Measurements from ENCODE around the gene ACTL7A.
"Not testable (repeated sequence)": the region's sequence is repeated elsewhere in the genome, so short reads cannot be mapped to it uniquely, and the experiment has no call there.

The ACTL7A gene

GRCh38 chr9:108848296-108848695 is 13.8 kb upstream of the ACTL7A start:
- H3K4me1 ChIP-seq (ENCODE audit: control insufficient read depth, insufficient read depth, low read length); H3K27me3 ChIP-seq (ENCODE audit: control insufficient read depth in 1 of 2, insufficient read depth in 2 of 2, low read length in 2 of 2); H3K9ac ChIP-seq (ENCODE audit: low read length in 2 of 2); H3K9me3 ChIP-seq (ENCODE audit: control insufficient read depth in 2 of 2, low read length in 2 of 2); H3K36me3 ChIP-seq (ENCODE audit: control insufficient read depth in 2 of 2, insufficient read depth in 2 of 2, low read length in 2 of 2); H3K4me3 ChIP-seq (ENCODE audit: low read length in 2 of 2); H3K27ac ChIP-seq (ENCODE audit: low read length): not testable (repeated sequence)

DNA sequence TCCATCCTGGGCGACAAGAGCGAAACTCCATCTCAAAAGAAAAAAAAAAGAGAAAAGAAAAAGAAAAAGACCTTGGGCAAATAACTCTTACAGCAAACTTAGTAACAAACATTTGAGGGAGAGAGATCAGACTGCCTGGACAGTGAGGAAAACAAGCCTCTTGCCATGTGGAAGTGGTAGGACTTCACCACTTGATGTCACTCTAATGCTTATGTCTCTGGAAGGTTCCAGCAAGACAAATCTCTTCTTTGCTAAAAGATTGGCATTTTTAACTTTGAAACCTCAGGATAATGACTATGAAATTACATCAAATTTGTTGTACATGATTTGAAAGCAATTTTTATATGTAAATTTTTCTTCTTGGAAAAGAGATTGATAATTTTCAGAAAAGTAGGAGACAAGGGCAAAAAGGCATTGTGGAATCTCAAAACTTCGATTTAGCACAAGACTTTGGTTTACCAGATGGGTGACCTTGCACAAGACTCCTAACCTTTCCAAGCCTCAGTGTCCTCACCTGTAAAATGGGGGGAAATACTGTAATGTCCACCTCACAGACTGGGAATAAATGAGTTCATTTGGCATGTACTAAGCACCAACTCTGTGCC is 11.7 kb upstream of the ACTL7A start:
- H3K36me3 ChIP-seq (ENCODE audit: control insufficient read depth in 2 of 2, insufficient read depth in 2 of 2, low read length in 2 of 2), result no peaks in the 10 kb centered on the region
- H3K27ac ChIP-seq (ENCODE audit: low read length), result no peak overlapping the region

GRCh38 chr9:108851138-108851537 is 10.9 kb upstream of the ACTL7A start:
- H3K4me1 ChIP-seq (ENCODE audit: control insufficient read depth, insufficient read depth, low read length), result no peaks in the 10 kb centered on the region
- H3K27ac ChIP-seq (ENCODE audit: low read length), result no peak overlapping the region
- no peaks in the 10 kb centered on the region for H3K36me3 ChIP-seq (ENCODE audit: control insufficient read depth in 2 of 2, insufficient read depth in 2 of 2, low read length in 2 of 2)
- H3K9ac ChIP-seq (ENCODE audit: low read length in 2 of 2), result no peak overlapping the region
- H3K27me3 ChIP-seq (ENCODE audit: control insufficient read depth in 1 of 2, insufficient read depth in 2 of 2, low read length in 2 of 2), result peaks cover 0 to 4% of the 10 kb centered on the region in 2 donors
- no peak overlapping the region for H3K4me3 ChIP-seq (ENCODE audit: low read length in 2 of 2)
- H3K9me3 ChIP-seq (ENCODE audit: control insufficient read depth in 2 of 2, low read length in 2 of 2), result no peaks in the 10 kb centered on the region

More for the DNA sequence above, 11.7 kb upstream of the ACTL7A start:
- Histone ChIP-seq H3K9ac (ENCODE audit: low read length in 2 of 2) (no peak overlapping the region), H3K4me1 (ENCODE audit: control insufficient read depth, insufficient read depth, low read length) (no peaks in the 10 kb centered on the region), H3K27me3 (ENCODE audit: control insufficient read depth in 1 of 2, insufficient read depth in 2 of 2, low read length in 2 of 2) (peaks cover 0 to 4% of the 10 kb centered on the region in 2 donors), H3K4me3 (ENCODE audit: low read length in 2 of 2) (no peak overlapping the region), H3K9me3 (ENCODE audit: control insufficient read depth in 2 of 2, low read length in 2 of 2) (no peaks in the 10 kb centered on the region)

GRCh38 chr9:108852079-108852478 is 10.0 kb upstream of the ACTL7A start:
- H3K36me3 ChIP-seq (ENCODE audit: control insufficient read depth in 2 of 2, insufficient read depth in 2 of 2, low read length in 2 of 2), result no peaks in the 10 kb centered on the region
- H3K27me3 ChIP-seq (ENCODE audit: control insufficient read depth in 1 of 2, insufficient read depth in 2 of 2, low read length in 2 of 2), result peaks cover 0 to 4% of the 10 kb centered on the region in 2 donors
- H3K4me1 ChIP-seq (ENCODE audit: control insufficient read depth, insufficient read depth, low read length), result no peaks in the 10 kb centered on the region
- no peak overlapping the region for H3K4me3 ChIP-seq (ENCODE audit: low read length in 2 of 2)
- no peak overlapping the region for H3K9ac ChIP-seq (ENCODE audit: low read length in 2 of 2)
- H3K27ac ChIP-seq (ENCODE audit: low read length), result no peak overlapping the region
- H3K9me3 ChIP-seq (ENCODE audit: control insufficient read depth in 2 of 2, low read length in 2 of 2), result no peaks in the 10 kb centered on the region

DNA sequence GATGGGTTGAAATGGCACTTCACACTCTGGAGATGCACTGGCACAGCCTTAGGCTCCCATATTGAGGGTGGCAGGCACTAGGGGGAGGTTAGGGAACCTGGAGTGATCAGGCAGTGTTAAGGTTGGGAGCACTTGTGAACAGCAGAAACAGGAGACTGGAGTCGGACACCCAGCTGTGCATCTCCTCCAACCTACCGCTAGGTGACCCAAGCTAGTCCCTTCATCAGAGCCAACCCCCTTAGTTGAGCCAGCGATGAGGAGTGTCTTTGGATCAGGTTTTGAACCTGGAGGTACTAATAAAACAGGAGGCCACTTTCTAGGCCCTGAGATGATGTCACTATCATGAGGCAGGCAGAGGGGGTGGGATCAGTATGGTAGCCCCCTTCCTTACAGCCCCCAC is 8.0 kb upstream of the ACTL7A start:
- peaks cover 0 to 4% of the 10 kb centered on the region in 2 donors for H3K27me3 ChIP-seq (ENCODE audit: control insufficient read depth in 1 of 2, insufficient read depth in 2 of 2, low read length in 2 of 2)
- H3K9me3 ChIP-seq (ENCODE audit: control insufficient read depth in 2 of 2, low read length in 2 of 2), result no peaks in the 10 kb centered on the region

GRCh38 chr9:108854641-108855528 is 7.2 kb upstream of the ACTL7A start:
- no peaks in the 10 kb centered on the region for H3K9me3 ChIP-seq (ENCODE audit: control insufficient read depth in 2 of 2, low read length in 2 of 2)
- H3K4me1 ChIP-seq (ENCODE audit: control insufficient read depth, insufficient read depth, low read length), result no peaks in the 10 kb centered on the region
- H3K27me3 ChIP-seq (ENCODE audit: control insufficient read depth in 1 of 2, insufficient read depth in 2 of 2, low read length in 2 of 2), result peaks cover 0 to 4% of the 10 kb centered on the region in 2 donors
- H3K9ac ChIP-seq (ENCODE audit: low read length in 2 of 2), result no peak overlapping the region
- H3K4me3 ChIP-seq (ENCODE audit: low read length in 2 of 2), result no peak overlapping the region
- H3K36me3 ChIP-seq (ENCODE audit: control insufficient read depth in 2 of 2, insufficient read depth in 2 of 2, low read length in 2 of 2), result no peaks in the 10 kb centered on the region
- H3K27ac ChIP-seq (ENCODE audit: low read length), result no peak overlapping the region

More for the DNA sequence above, 8.0 kb upstream of the ACTL7A start:
- Histone ChIP-seq H3K27ac (ENCODE audit: low read length) (no peak overlapping the region), H3K4me3 (ENCODE audit: low read length in 2 of 2) (no peak overlapping the region), H3K4me1 (ENCODE audit: control insufficient read depth, insufficient read depth, low read length) (no peaks in the 10 kb centered on the region), H3K36me3 (ENCODE audit: control insufficient read depth in 2 of 2, insufficient read depth in 2 of 2, low read length in 2 of 2) (no peaks in the 10 kb centered on the region), H3K9ac (ENCODE audit: low read length in 2 of 2) (no peak overlapping the region)

DNA sequence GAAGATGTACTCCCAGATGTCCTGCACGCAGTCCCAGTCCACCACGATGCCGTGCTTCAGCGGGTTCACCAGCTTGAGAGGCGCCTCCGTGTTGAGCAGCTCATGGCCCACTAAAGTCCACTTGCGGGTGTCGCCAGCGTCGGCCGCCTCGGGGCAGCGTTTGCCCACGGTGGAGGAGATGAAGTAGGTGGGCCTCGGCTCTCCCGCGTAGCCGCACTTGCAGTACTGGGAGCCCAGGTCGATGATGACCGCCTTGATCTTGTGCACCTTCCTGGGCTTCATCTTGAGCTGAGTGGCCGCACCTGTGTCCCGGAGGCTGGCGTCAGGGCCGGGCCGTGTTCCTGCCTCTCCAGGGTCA is 6.6 kb upstream of the ACTL7A start:
- H3K36me3 ChIP-seq (ENCODE audit: control insufficient read depth in 2 of 2, insufficient read depth in 2 of 2, low read length in 2 of 2), result no peaks in the 10 kb centered on the region
- H3K4me3 ChIP-seq (ENCODE audit: low read length in 2 of 2), result no peak overlapping the region
- H3K4me1 ChIP-seq (ENCODE audit: control insufficient read depth, insufficient read depth, low read length), result no peaks in the 10 kb centered on the region
- no peak overlapping the region for H3K27ac ChIP-seq (ENCODE audit: low read length)
- no peaks in the 10 kb centered on the region for H3K9me3 ChIP-seq (ENCODE audit: control insufficient read depth in 2 of 2, low read length in 2 of 2)
- H3K27me3 ChIP-seq (ENCODE audit: control insufficient read depth in 1 of 2, insufficient read depth in 2 of 2, low read length in 2 of 2), result peaks cover 0 to 4% of the 10 kb centered on the region in 2 donors
- H3K9ac ChIP-seq (ENCODE audit: low read length in 2 of 2), result no peak overlapping the region

DNA sequence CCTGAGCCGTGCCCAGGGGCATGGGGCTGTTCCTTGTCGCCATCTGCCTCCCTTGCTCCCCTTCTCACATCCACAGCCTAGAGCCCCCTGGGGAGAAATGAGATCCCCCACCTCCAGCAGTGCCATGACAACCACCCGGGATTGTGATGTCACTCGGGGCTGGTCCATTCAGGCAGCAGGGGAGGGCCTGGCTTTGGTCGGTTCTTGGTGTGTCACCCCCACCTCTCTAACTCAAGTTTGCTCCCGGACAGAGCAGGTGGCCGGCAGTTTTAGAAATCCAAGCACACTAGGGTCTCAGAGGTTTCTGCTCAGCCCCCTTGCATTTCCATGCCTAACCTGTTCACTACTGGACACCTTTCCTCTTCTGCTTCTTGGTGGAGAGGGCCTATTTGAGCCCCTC is 6.2 kb upstream of the ACTL7A start, which contains the start of gene ACTL7B:
Gene ACTL7B, minus strand, starts transcription at position 99 of the 400 bp plus-strand sequence. Its CDS starts 56 bp downstream, at position 43.
- no peaks in the 10 kb centered on the region for H3K9me3 ChIP-seq (ENCODE audit: control insufficient read depth in 2 of 2, low read length in 2 of 2)
- no peak within 1 kb of the TSS for H3K27ac ChIP-seq (ENCODE audit: low read length)
- H3K27me3 ChIP-seq (ENCODE audit: control insufficient read depth in 1 of 2, insufficient read depth in 2 of 2, low read length in 2 of 2), result peaks cover 0 to 4% of the 10 kb centered on the region in 2 donors
- H3K36me3 ChIP-seq (ENCODE audit: control insufficient read depth in 2 of 2, insufficient read depth in 2 of 2, low read length in 2 of 2), result no peaks in the 10 kb centered on the region
- no peaks in the 10 kb centered on the region for H3K4me1 ChIP-seq (ENCODE audit: control insufficient read depth, insufficient read depth, low read length)
- H3K9ac ChIP-seq (ENCODE audit: low read length in 2 of 2), result no peak within 1 kb of the TSS
- no peak within 1 kb of the TSS for H3K4me3 ChIP-seq (ENCODE audit: low read length in 2 of 2)

DNA sequence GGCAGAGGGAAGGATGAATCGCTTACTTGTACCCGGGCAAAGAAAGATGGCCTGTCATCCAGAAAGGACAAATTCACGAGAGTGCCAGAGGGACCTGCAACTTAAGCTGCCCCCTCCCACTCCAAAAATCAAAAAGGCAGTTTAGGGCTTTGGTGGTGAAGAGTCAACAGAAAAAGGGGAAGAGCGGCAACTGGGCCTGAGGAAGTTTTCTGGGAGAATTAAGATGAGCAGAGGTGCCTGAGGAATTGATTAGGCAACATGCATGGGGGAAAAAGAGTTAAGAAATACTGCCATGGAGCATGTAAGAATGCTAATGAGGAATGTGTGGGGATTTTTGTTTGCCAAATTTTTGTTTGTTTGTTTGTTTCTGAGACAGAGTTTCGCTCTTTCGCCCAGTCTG is 4.5 kb upstream of the ACTL7A start:
- Histone ChIP-seq H3K4me1 (ENCODE audit: control insufficient read depth, insufficient read depth, low read length) (no peaks in the 10 kb centered on the region), H3K27ac (ENCODE audit: low read length) (no peak overlapping the region), H3K9me3 (ENCODE audit: control insufficient read depth in 2 of 2, low read length in 2 of 2) (no peaks in the 10 kb centered on the region), H3K27me3 (ENCODE audit: control insufficient read depth in 1 of 2, insufficient read depth in 2 of 2, low read length in 2 of 2) (no peaks in the 10 kb centered on the region), H3K9ac (ENCODE audit: low read length in 2 of 2) (no peak overlapping the region), H3K36me3 (ENCODE audit: control insufficient read depth in 2 of 2, insufficient read depth in 2 of 2, low read length in 2 of 2) (no peaks in the 10 kb centered on the region), H3K4me3 (ENCODE audit: low read length in 2 of 2) (no peak overlapping the region)

- no peaks in the 10 kb centered on the region for H3K27me3 ChIP-seq (ENCODE audit: control insufficient read depth in 1 of 2, insufficient read depth in 2 of 2, low read length in 2 of 2)
- H3K4me3 ChIP-seq (ENCODE audit: low read length in 2 of 2), result no peak overlapping the region
- H3K9me3 ChIP-seq (ENCODE audit: control insufficient read depth in 2 of 2, low read length in 2 of 2), result no peaks in the 10 kb centered on the region
- H3K27ac ChIP-seq (ENCODE audit: low read length), result no peak overlapping the region
- no peaks in the 10 kb centered on the region for H3K4me1 ChIP-seq (ENCODE audit: control insufficient read depth, insufficient read depth, low read length)
- no peaks in the 10 kb centered on the region for H3K36me3 ChIP-seq (ENCODE audit: control insufficient read depth in 2 of 2, insufficient read depth in 2 of 2, low read length in 2 of 2)
- no peak overlapping the region for H3K9ac ChIP-seq (ENCODE audit: low read length in 2 of 2)
Measured at GRCh38 chr9:108859459-108860114, 2.5 kb upstream of the ACTL7A start.
